IMR-90 (cell line): ENCODE results near the gene MTMR3. TPM values are rescaled to one million over a fixed set of nuclear protein-coding genes. Genes with fewer than 3 reads are reported as not detected.
A peak's percentile ranks its signal among the peaks of the same experiment; 100 is the strongest.

Source experiments
- ATAC-seq: fragments of 200-7000 bp; cut with Tn5 transposase; 2 replicates; pipeline ENCODE4 v1.9.1; 2020; ENCODE audit warnings: low read depth, mild to moderate bottlenecking, moderate library complexity
- BruUV-seq: library from RNA; stranded (reverse); fragments of 400-500 nt; replicated peaks from 2 replicates; lab custom pipeline; 2021; lab: Mats Ljungman, UMichigan
- CTCF ChIA-PET: fragments of 300-600 bp; formaldehyde crosslinking; extraction: SDS; loops from one replicate; lab custom pipeline; 2021; ENCODE audit warnings: antibody characterized with exemption; lab: Yijun Ruan, JAX
- POLR2A ChIA-PET: fragments of 300-600 bp; sonication (Branson Sonifier 250); formaldehyde crosslinking; loops from one replicate; lab custom pipeline; 2022; ENCODE audit warnings: antibody characterized with exemption; ENCODE audit not compliant: unreplicated experiment; lab: Charles Lee
- DNase-seq: peaks from one replicate; pipeline ENCODE4 v3.0.0; 2013
- H2AFZ ChIP-seq: replicated peaks from 2 replicates; pipeline ENCODE3; 2013; ENCODE audit warnings: low read length, mild to moderate bottlenecking; ENCODE audit not compliant: poor library complexity
- H2AK5ac ChIP-seq: 2 replicates; pipeline ENCODE4 v1.6.1; 2013; ENCODE audit warnings: low read depth, low read length, inconsistent platforms
- H2AK9ac ChIP-seq: replicated peaks from 2 replicates; pipeline ENCODE3; 2013; ENCODE audit warnings: mild to moderate bottlenecking, low read depth, low read length, moderate library complexity; ENCODE audit not compliant: poor library complexity
- H2BK120ac ChIP-seq: 2 replicates; pipeline ENCODE4 v1.6.1; 2013; ENCODE audit warnings: low read depth, low read length, inconsistent platforms
- H2BK15ac ChIP-seq: 3 replicates; pipeline ENCODE4 v1.6.1; 2013; ENCODE audit warnings: low read depth, low read length, inconsistent platforms
- H2BK20ac ChIP-seq: 2 replicates; pipeline ENCODE4 v1.6.1; 2013; ENCODE audit warnings: low read depth, mild to moderate bottlenecking, inconsistent platforms, low read length, moderate library complexity
- H2BK5ac ChIP-seq: 2 replicates; pipeline ENCODE4 v1.6.1; 2013; ENCODE audit warnings: mild to moderate bottlenecking, low read depth, low read length, inconsistent platforms; ENCODE audit not compliant: poor library complexity, severe bottlenecking
- H3K14ac ChIP-seq: replicated peaks from 2 replicates; pipeline ENCODE4 v1.6.1; 2013; ENCODE audit warnings: low read depth, low read length, inconsistent platforms
- H3K18ac ChIP-seq: 2 replicates; pipeline ENCODE4 v1.6.1; 2013; ENCODE audit warnings: low read depth, low read length, control low read depth
- H3K23ac ChIP-seq: 2 replicates; pipeline ENCODE4 v1.6.1; 2013; ENCODE audit warnings: low read depth, low read length, inconsistent platforms
- H3K27ac ChIP-seq: 2 replicates; pipeline ENCODE4 v1.5.1; 2013; ENCODE audit warnings: mild to moderate bottlenecking, control low read depth, low read length; ENCODE audit not compliant: insufficient read depth
- H3K27me3 ChIP-seq: 2 replicates; pipeline ENCODE4 v1.6.1; 2013; ENCODE audit warnings: low read length; ENCODE audit not compliant: control insufficient read depth, insufficient read depth
- H3K36me3 ChIP-seq: 2 replicates; pipeline ENCODE4 v1.6.1; 2013; ENCODE audit warnings: low read length, mixed read lengths; ENCODE audit not compliant: control insufficient read depth, insufficient read depth
- H3K4ac ChIP-seq: 2 replicates; pipeline ENCODE4 v1.6.1; 2013; ENCODE audit warnings: low read depth, low read length, inconsistent platforms
- H3K4me1 ChIP-seq: 2 replicates; pipeline ENCODE4 v1.6.1; 2013; ENCODE audit warnings: low read length, mixed read lengths; ENCODE audit not compliant: control insufficient read depth, insufficient read depth
- H3K4me2 ChIP-seq: 2 replicates; pipeline ENCODE4 v1.6.1; 2013; ENCODE audit warnings: low read depth, mild to moderate bottlenecking, control low read depth, low read length, moderate library complexity
- H3K4me3 ChIP-seq: 2 replicates; pipeline ENCODE4 v1.5.1; 2013; ENCODE audit warnings: low read depth, mild to moderate bottlenecking, control low read depth, low read length, moderate library complexity; ENCODE audit not compliant: insufficient read depth
- H3K56ac ChIP-seq: 2 replicates; pipeline ENCODE4 v1.6.1; 2013; ENCODE audit warnings: low read length, inconsistent platforms; ENCODE audit not compliant: insufficient read depth; ENCODE audit errors: extremely low read depth
- H3K79me1 ChIP-seq, 2 experiments: 2 replicates each; pipeline ENCODE4 v1.6.1; 2013; ENCODE audit warnings: low read length in 2 of 2, inconsistent platforms in 1 of 2, low read depth in 1 of 2
- H3K9ac ChIP-seq: 2 replicates; pipeline ENCODE4 v1.6.1; 2013; ENCODE audit warnings: low read depth, low read length, control low read depth
- H3K9me1 ChIP-seq: 2 replicates; pipeline ENCODE4 v1.6.1; 2013; ENCODE audit warnings: low read length, inconsistent platforms; ENCODE audit not compliant: insufficient read depth
- H3K9me3 ChIP-seq: 2 replicates; pipeline ENCODE4 v1.6.1; 2013; ENCODE audit warnings: low read length; ENCODE audit not compliant: control insufficient read depth, insufficient read depth
- H4K20me1 ChIP-seq: 2 replicates; pipeline ENCODE4 v1.6.1; 2013; ENCODE audit warnings: low read length, inconsistent platforms; ENCODE audit not compliant: insufficient read depth
- H4K5ac ChIP-seq: 2 replicates; pipeline ENCODE4 v1.6.1; 2013; ENCODE audit warnings: mild to moderate bottlenecking, low read depth, low read length, control low read depth
- H4K8ac ChIP-seq, 2 experiments: 2 replicates each; pipeline ENCODE4 v1.6.1; 2013; ENCODE audit warnings: low read depth in 2 of 2, low read length in 2 of 2, control low read depth in 1 of 2, inconsistent platforms in 1 of 2
- H4K91ac ChIP-seq: 2 replicates; pipeline ENCODE4 v1.6.1; 2013; ENCODE audit warnings: low read depth, low read length, inconsistent platforms; ENCODE audit not compliant: insufficient read depth
- BHLHE40 ChIP-seq: fragments of 150-350 bp; IDR thresholded peaks from 2 replicates; pipeline ENCODE4 v1.6.1; 2016; ENCODE audit warnings: mild to moderate bottlenecking, low read depth, low read length
- CEBPB ChIP-seq: IDR thresholded peaks from 2 replicates; pipeline ENCODE4 v1.6.1; 2012; ENCODE audit warnings: low read depth, low read length, improper control_type of control experiment
- CHD1 ChIP-seq: IDR thresholded peaks from 2 replicates; pipeline ENCODE4 v1.6.1; 2012; ENCODE audit warnings: low read depth, low read length, improper control_type of control experiment
- CTCF ChIP-seq: conservative IDR thresholded peaks from 2 replicates; pipeline ENCODE4 v1.5.1; 2012; ENCODE audit warnings: mild to moderate bottlenecking, low read depth, low read length, improper control_type of control experiment
- ELK1 ChIP-seq: fragments of 150-350 bp; IDR thresholded peaks from 2 replicates; pipeline ENCODE4 v1.6.1; 2016; ENCODE audit warnings: low read depth, mild to moderate bottlenecking, low read length, moderate library complexity, borderline replicate concordance
- FOS ChIP-seq: fragments of 150-350 bp; IDR thresholded peaks from 2 replicates; pipeline ENCODE4 v1.6.1; 2016; ENCODE audit warnings: low read depth, low read length
- MAFK ChIP-seq: IDR thresholded peaks from 2 replicates; pipeline ENCODE4 v1.6.1; 2012; ENCODE audit warnings: low read depth, low read length, improper control_type of control experiment
- MAZ ChIP-seq: IDR thresholded peaks from 2 replicates; pipeline ENCODE4 v1.6.1; 2012; ENCODE audit warnings: low read depth, mild to moderate bottlenecking, low read length, improper control_type of control experiment, moderate library complexity, borderline replicate concordance
- MXI1 ChIP-seq: IDR thresholded peaks from 2 replicates; pipeline ENCODE4 v1.6.1; 2012; ENCODE audit warnings: low read depth, mild to moderate bottlenecking, low read length, moderate library complexity, borderline replicate concordance
- NFE2L2 ChIP-seq: fragments of 150-350 bp; IDR thresholded peaks from 2 replicates; pipeline ENCODE4 v1.6.1; 2016; ENCODE audit warnings: low read depth, mild to moderate bottlenecking, low read length
- POLR2A ChIP-seq: IDR thresholded peaks from 2 replicates; pipeline ENCODE4 v1.6.1; 2012; ENCODE audit warnings: mild to moderate bottlenecking, low read depth, low read length
- RAD21 ChIP-seq: IDR thresholded peaks from 2 replicates; pipeline ENCODE4 v1.6.1; 2012; ENCODE audit warnings: low read length, improper control_type of control experiment
- RFX5 ChIP-seq: IDR thresholded peaks from 2 replicates; pipeline ENCODE4 v1.8.0; 2012; ENCODE audit warnings: low read depth, mild to moderate bottlenecking, low read length, moderate library complexity
- SMC3 ChIP-seq: fragments of 150-350 bp; IDR thresholded peaks from 2 replicates; pipeline ENCODE4 v1.6.1; 2016; ENCODE audit warnings: low read depth, mild to moderate bottlenecking, antibody characterized with exemption, low read length, moderate library complexity
- WGBS, 2 experiments: methylation state at CpG; one replicate each; pipeline versions ENCODE4 v1.1.5 to v1.1.7; 2013; ENCODE audit warnings: missing lambda C conversion rate in 2 of 2; ENCODE audit not compliant: insufficient read length in 1 of 2; ENCODE audit errors: extremely low coverage in 2 of 2; 5-methylcytosine and 5-hydroxymethylcytosine counted together
- dilution Hi-C: fragments of 300-500 bp; cut with HindIII; formaldehyde crosslinking; loops from one replicate; pipeline ENCODE4 v1.14.3; 2018; ENCODE audit warnings: low sequenced_read_pairs; ENCODE audit not compliant: unreplicated experiment
- in situ Hi-C: fragments of 300-500 bp; cut with MboI; formaldehyde crosslinking; loops from 3 replicates; pipeline ENCODE4 v1.14.3; 2019; ENCODE audit warnings: low sequenced_read_pairs, inconsistent platforms, mixed read lengths
- intact Hi-C: fragments of 100-400 bp; cut with micrococcal nuclease; formaldehyde crosslinking; loops from 2 replicates; pipeline ENCODE4 v1.10.0; 2022
- polyA plus RNA-seq, 3 experiments: library from polyadenylated mRNA; depleted of rRNA; stranded (reverse); fragments of >200 nt; gene quantifications; 2 replicates each; pipeline ENCODE4 v1.2.3, GENCODE V29; 2012; ENCODE audit warnings: low replicate concordance in 1 of 3
- total RNA-seq: library from RNA; depleted of rRNA; stranded (reverse); fragments of >200 nt; gene quantifications from 2 replicates; pipeline ENCODE4 v1.2.3, GENCODE V29; 2012

MTMR3 gene
- total and polyA plus RNA-seq, 2 of the 4 experiments (the other 2 are of a cell fraction) = 21.3 to 29.4 TPM

- TF ChIP-seq FOS (no peak), RAD21 (peak; percentile 25; the same call in 1 of the 2 replicates), POLR2A (peak; percentile 60), CEBPB (no peak), SMC3 (0 out of 2 replicates have a peak, but pooled peaks have one; percentile 17), RFX5 (no peak)
Observed at GRCh38 chr22:29883045-29883774, at the start of gene MTMR3 (continued).

GRCh38 chr22:29833392-29833965 lies 49.5 kb upstream of the MTMR3 start:
- ChIA-PET POLR2A (interaction anchor here (0.6 kb wide), 1 partner anchor 20 kb away, joined by 11 read pairs; no protein-coding TSS in a partner anchor), CTCF (no interaction called here)
- Histone ChIP-seq H3K79me1 (peaks cover 41 to 78% of the 10 kb centered on the region in 2 experiments), H3K36me3 (peaks cover 30% of the 10 kb centered on the region), H3K4me1 (0 out of 2 replicates have a peak, but pooled peaks cover 2% of the 10 kb centered on the region), H2BK15ac (no peak overlapping the region), H3K23ac (no peak overlapping the region), H3K56ac (no peak overlapping the region), H3K4me2 (no peak overlapping the region), H3K14ac (no peak overlapping the region), H3K27ac (no peak overlapping the region), H2BK120ac (no peak overlapping the region), H2BK5ac (no peak overlapping the region), H3K4ac (no peak overlapping the region), H2AK5ac (no peak overlapping the region), H3K4me3 (no peak overlapping the region), H3K27me3 (no peaks in the 10 kb centered on the region), H4K91ac (no peak overlapping the region), H4K5ac (no peak overlapping the region), H3K18ac (no peak overlapping the region), H3K9ac (no peak overlapping the region), H2BK20ac (no peak overlapping the region), H4K8ac (no peak overlapping the region), H2AFZ (no peak overlapping the region), H3K9me3 (no peaks in the 10 kb centered on the region), H2AK9ac (no peak overlapping the region), H4K20me1 (no peaks in the 10 kb centered on the region), H3K9me1 (peaks cover 3% of the 10 kb centered on the region)
- in situ Hi-C loops (no loop called here), dilution Hi-C loops (no loop called here), intact Hi-C loops (no loop called here)
- BruUV-seq = no TSS peak
- no CpG with 5 or more reads among the region's 7 CpGs for WGBS, 2 experiments
- no peak for DNase-seq
- ATAC-seq = no peak
- TF ChIP-seq NFE2L2 (no peak), MAZ (no peak), RFX5 (no peak), CTCF (no peak), MXI1 (no peak), MAFK (no peak), POLR2A (no peak), ELK1 (no peak), CHD1 (no peak), BHLHE40 (no peak), RAD21 (no peak)
